ENCODE results near the gene C1QL1. TPM values are rescaled to one million over a fixed set of nuclear protein-coding genes. Genes with fewer than 3 reads are reported as not detected.
A peak's percentile ranks its signal among the peaks of the same experiment; 100 is the strongest.

C1QL1 gene
- 1 to 10 TPM; 1.6 to 3.6 TPM for total RNA-seq

DNA sequence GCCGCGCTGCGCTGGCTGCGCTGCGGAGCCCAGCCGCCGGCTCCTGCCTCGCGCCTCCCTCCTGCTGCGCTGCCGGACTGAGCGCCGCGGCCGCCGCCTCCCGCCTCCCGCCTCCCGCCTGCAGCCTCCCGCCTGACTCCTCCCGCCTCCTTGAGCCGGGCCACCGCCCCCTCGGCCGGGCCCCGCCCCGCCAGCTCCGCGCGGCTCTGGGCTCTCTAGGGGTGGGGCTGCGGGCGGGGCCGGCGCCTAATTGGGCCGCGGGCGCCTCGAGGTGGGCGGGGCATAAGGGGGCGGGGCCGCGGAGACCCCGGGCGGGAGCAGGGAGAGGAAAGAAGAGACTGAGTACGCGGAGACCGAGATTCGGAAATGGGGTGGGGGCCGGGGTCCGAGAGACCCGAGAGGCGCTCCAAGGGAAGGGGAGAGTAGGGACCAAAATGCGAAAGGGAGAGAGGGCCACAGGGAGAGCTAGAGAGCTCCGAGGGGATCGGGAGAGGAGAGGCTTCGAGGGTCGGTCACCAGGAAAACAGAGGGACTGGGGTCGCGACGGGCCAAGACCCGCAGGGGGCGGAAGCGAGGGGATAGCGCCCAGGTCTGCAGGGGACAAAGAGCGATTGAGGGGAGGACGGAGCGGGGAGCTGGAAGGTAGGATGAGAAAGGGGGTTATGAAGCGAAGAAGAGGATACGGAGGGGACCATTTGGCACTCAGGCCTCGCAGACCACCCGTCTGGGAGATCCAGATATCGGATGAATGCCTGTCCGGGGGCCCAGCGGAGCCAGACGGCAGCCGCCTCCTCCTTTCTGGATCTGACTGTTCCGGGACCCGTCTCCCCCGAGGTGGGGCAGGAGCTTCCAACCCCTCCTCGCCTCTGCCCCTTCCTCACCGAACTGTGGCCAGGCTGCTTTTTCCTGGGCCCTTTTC lies at the start of gene C1QL1:
TSS of gene C1QL1 (minus strand) at position 79 of the 919 bp plus-strand sequence. CDS start 255 bp downstream, outside the sequence.
- Histone ChIP-seq H3K36me3 (no peaks in the 10 kb centered on the region), H3K27ac (no peak within 1 kb of the TSS), H3K4me1 (peaks cover 0 to 41% of the 10 kb centered on the region in 2 donors), H3K27me3 (peaks cover 8 to 22% of the 10 kb centered on the region in 2 donors), H3K9me3 (no peaks in the 10 kb centered on the region), H3K4me3 (peak within 1 kb of the TSS; percentile 14 to 52)
- peak; percentile 77 for DNase-seq (ENCODE audit: low spot score)
- TF ChIP-seq, protein P1, sequence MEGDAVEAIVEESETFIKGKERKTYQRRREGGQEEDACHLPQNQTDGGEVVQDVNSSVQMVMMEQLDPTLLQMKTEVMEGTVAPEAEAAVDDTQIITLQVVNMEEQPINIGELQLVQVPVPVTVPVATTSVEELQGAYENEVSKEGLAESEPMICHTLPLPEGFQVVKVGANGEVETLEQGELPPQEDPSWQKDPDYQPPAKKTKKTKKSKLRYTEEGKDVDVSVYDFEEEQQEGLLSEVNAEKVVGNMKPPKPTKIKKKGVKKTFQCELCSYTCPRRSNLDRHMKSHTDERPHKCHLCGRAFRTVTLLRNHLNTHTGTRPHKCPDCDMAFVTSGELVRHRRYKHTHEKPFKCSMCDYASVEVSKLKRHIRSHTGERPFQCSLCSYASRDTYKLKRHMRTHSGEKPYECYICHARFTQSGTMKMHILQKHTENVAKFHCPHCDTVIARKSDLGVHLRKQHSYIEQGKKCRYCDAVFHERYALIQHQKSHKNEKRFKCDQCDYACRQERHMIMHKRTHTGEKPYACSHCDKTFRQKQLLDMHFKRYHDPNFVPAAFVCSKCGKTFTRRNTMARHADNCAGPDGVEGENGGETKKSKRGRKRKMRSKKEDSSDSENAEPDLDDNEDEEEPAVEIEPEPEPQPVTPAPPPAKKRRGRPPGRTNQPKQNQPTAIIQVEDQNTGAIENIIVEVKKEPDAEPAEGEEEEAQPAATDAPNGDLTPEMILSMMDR (IDR thresholded peaks at IDR 0.05): no peak

DNA sequence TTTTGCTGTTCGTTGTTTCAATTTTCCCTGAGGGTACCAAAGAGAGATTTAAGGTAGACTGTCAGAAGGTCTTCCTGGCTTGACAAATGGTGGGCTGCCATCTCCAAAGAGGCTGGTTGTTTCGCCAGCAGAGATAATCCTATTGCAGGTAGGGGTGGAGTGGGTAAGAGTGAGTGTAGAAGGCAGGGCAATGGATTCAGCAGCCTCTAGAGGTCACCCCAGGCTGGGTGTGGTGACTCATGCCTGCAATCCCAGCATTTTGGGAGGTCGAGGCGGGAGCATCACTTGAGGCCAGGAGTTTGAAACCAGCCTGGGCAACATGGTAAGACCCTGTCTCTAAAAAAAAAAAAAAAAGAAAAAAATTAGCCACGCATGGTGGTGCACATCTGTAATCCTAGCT lies 48.7 kb upstream of the C1QL1 start:
- TF ChIP-seq, protein P1 (IDR thresholded peaks at IDR 0.05): peak in 1 of 2 donors; percentile 10
- Histone ChIP-seq H3K4me1 (peaks cover 0 to 46% of the 10 kb centered on the region in 2 donors), H3K4me3 (no peak overlapping the region)

DNA sequence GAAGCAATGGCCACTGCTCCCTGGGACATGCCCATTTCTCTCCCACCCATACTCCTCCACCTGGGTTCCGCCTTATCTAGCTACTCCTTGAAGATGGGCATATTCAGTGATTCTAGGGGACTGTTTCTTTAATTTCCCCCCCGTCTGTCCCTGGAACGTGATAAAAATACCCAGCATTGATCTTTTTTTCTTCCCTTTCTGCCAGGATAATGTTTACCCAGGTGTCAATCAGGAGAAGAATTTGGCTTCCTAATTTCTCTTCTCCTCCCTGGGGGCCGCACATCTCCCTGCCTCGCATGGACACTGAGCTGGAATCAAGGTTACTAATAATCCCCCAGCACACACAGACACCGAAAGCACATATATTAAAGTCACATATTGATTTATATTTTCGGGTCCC lies 48.1 kb upstream of the C1QL1 start:
- no peaks in the 10 kb centered on the region for H3K9me3 ChIP-seq
- TF ChIP-seq, protein P1 (IDR thresholded peaks at IDR 0.05): no peak
- H3K27ac ChIP-seq: no peak overlapping the region
- no peaks in the 10 kb centered on the region for H3K27me3 ChIP-seq
- no peak for DNase-seq (ENCODE audit: low spot score)
- H3K4me1 ChIP-seq: peaks cover 0 to 40% of the 10 kb centered on the region in 2 donors
- no peak overlapping the region for H3K4me3 ChIP-seq
- H3K36me3 ChIP-seq: no peaks in the 10 kb centered on the region

More for the DNA sequence above, 48.7 kb upstream of the C1QL1 start:
- Histone ChIP-seq H3K36me3 (no peaks in the 10 kb centered on the region), H3K27ac (no peak overlapping the region), H3K27me3 (no peaks in the 10 kb centered on the region), H3K9me3 (no peaks in the 10 kb centered on the region)
- no peak for DNase-seq (ENCODE audit: low spot score)

DNA sequence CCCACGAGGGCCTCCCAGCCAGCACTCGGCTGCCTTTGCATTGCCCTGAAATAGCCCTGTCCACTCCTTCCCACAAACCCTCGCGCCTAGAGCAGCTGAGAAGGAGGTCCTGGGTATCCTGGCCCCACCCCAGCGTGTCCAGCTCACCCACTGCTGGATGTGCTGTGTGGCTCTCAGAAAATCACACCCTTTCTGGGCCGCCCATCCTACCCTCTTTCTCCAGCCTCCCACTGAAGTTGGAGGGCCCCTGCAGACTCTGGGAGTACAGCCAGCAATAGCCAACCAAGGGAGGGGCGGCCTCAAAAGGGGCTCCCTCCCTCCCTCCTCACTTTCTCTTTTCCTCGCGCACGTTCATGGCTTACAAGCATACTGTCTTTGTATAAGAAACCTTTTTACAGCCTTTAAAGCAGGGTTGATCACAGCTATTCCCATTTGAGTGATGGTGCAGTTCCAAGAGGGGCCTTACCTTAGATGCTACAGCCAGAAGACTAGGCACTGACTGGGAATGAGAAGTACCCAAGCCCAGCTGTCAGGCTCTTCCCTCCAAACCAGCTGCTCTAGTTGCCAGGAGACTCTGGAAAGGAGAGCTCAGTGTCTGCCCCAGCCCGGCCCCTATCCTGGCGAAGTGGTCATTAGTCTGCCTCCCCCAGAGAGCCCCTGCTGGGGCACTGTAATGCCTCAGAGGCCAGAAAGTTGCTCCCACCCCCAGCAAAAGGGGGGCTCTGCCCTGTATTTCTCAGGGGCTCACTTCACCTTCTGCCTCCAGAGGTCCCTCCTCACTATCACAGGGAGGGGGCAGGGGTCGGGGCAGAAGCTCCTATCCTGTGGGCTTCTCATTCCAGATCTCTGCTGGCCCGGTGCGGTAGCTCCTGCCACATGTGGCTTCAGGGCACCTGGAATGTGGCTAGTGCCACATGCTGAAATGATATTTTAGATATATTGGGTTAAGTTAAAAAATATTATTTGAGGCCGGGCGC lies 45.2 kb upstream of the C1QL1 start:
- H3K9me3 ChIP-seq: no peaks in the 10 kb centered on the region
- no peak overlapping the region for H3K4me3 ChIP-seq
- TF ChIP-seq, protein P1 (IDR thresholded peaks at IDR 0.05): no peak
- DNase-seq (ENCODE audit: low spot score): peak; percentile 63
- peak overlapping the region in 1 of 2 donors; percentile 10 for H3K27ac ChIP-seq
- peaks cover 0 to 14% of the 10 kb centered on the region in 2 donors for H3K4me1 ChIP-seq
- no peaks in the 10 kb centered on the region for H3K27me3 ChIP-seq
- H3K36me3 ChIP-seq: no peaks in the 10 kb centered on the region

DNA sequence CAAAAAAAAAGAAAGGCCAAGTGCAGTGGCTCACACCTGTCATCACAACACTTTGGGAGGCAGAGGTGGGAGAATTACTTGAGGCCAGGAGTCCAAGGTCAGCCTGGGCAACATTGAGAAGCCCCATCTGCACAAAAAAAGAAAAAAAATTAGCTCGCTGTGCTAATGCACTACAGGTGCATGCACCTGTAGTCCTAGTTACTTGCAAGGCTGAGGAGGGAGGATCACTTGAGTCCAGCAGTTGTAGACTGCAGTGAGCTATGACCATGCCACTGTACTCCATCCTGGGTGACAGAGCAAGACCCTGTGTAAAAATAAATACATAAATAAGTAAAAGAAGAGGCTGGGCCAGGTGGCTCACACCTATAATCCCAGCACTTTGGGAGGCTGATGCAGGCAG lies 43.7 kb upstream of the C1QL1 start:
- H3K9me3 ChIP-seq: no peaks in the 10 kb centered on the region
- H3K27me3 ChIP-seq: no peaks in the 10 kb centered on the region
- DNase-seq (ENCODE audit: low spot score): no peak
- H3K4me3 ChIP-seq: no peak overlapping the region
- no peaks in the 10 kb centered on the region for H3K36me3 ChIP-seq
- TF ChIP-seq, protein P1 (IDR thresholded peaks at IDR 0.05): no peak
- no peak overlapping the region for H3K27ac ChIP-seq
- peaks cover 0 to 9% of the 10 kb centered on the region in 2 donors for H3K4me1 ChIP-seq
